Measurements from ENCODE around the gene CD300LD.

CD300LD gene

DNA sequence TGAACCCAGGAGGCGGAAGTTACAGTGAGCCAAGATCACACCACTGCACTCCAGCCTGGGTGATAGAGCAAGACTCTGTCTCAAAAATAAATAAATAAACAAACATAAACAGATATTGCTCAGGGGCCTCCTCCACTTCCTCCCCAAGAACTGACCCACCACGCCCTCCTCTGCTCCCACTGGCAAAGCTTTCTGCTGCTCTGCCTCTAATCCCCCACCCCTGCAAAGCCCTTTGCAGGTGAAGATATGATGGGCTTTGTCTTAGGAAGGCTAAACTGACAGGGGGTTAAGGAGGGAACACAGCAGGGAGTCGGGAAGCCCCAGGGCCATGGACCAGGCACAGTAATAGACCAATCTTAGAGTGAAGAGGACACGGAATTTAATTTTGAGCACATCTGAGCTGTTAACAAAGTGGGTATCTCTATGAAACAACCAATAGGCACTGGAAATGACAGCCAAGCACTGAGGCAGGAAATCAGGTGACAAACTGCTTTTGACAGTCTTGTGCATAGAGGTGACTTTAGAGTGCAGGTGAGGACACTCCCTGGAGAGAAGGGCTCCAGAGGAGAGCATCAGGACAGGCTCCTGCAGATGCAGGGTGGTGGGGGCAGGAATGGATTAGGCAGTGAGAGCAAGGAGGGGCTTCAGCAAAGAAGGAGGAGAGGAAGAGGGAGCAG lies 6.4 kb upstream of the CD300LD start:
- Mint-ChIP-seq H3K27ac (no peak overlapping the region), H3K4me1 (no peaks in the 10 kb centered on the region), H3K9me3 (no peaks in the 10 kb centered on the region), H3K36me3 (ENCODE audit: low read depth) (no peaks in the 10 kb centered on the region), H3K27me3 (ENCODE audit: low read depth) (peaks cover 62% of the 10 kb centered on the region), H3K4me3 (no peak overlapping the region)
- TF ChIP-seq, protein P1, sequence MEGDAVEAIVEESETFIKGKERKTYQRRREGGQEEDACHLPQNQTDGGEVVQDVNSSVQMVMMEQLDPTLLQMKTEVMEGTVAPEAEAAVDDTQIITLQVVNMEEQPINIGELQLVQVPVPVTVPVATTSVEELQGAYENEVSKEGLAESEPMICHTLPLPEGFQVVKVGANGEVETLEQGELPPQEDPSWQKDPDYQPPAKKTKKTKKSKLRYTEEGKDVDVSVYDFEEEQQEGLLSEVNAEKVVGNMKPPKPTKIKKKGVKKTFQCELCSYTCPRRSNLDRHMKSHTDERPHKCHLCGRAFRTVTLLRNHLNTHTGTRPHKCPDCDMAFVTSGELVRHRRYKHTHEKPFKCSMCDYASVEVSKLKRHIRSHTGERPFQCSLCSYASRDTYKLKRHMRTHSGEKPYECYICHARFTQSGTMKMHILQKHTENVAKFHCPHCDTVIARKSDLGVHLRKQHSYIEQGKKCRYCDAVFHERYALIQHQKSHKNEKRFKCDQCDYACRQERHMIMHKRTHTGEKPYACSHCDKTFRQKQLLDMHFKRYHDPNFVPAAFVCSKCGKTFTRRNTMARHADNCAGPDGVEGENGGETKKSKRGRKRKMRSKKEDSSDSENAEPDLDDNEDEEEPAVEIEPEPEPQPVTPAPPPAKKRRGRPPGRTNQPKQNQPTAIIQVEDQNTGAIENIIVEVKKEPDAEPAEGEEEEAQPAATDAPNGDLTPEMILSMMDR (IDR thresholded peaks at IDR 0.05; ENCODE audit: unreplicated experiment in 3 of 3), result no peak

DNA sequence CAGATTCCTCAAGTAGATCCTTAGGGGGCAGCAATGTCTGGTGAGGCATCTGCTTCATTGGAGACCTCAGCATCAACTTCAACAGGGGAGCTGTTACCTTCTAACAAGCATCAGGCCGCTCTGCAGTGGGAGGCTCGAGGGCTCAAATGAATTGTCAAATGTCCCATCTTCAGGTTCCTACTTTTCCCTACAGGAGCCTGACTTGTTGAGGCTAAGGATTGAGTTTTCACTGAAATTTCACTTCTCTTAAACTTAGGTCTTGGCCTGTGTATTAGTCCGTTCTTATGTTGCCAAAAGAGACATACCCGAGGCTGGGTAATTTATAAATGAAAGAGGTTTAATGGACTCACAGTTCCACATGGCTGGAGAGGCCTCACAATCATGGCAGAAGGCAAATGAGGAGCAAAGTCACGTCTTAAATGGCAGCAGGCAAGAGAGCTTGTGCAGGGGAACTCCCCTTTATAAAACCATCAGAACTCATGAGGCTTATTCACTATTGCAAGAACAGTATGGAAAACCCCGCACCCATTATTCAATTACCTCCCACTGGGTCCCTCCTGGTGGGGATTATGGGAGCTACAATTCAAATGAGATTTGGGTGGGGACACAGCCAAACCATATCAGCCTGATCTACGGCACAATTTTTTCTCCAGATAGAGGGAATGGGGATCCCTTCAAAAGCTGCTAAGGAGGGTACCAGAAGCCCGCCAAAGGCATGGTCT lies 5.1 kb upstream of the CD300LD start:
- Mint-ChIP-seq H3K4me1 (no peaks in the 10 kb centered on the region), H3K9me3 (no peaks in the 10 kb centered on the region), H3K4me3 (no peak overlapping the region), H3K27me3 (ENCODE audit: low read depth) (peaks cover 73% of the 10 kb centered on the region), H3K36me3 (ENCODE audit: low read depth) (no peaks in the 10 kb centered on the region), H3K27ac (no peak overlapping the region)
- TF ChIP-seq, protein P1 (IDR thresholded peaks at IDR 0.05; ENCODE audit: unreplicated experiment in 3 of 3), result no peak

DNA sequence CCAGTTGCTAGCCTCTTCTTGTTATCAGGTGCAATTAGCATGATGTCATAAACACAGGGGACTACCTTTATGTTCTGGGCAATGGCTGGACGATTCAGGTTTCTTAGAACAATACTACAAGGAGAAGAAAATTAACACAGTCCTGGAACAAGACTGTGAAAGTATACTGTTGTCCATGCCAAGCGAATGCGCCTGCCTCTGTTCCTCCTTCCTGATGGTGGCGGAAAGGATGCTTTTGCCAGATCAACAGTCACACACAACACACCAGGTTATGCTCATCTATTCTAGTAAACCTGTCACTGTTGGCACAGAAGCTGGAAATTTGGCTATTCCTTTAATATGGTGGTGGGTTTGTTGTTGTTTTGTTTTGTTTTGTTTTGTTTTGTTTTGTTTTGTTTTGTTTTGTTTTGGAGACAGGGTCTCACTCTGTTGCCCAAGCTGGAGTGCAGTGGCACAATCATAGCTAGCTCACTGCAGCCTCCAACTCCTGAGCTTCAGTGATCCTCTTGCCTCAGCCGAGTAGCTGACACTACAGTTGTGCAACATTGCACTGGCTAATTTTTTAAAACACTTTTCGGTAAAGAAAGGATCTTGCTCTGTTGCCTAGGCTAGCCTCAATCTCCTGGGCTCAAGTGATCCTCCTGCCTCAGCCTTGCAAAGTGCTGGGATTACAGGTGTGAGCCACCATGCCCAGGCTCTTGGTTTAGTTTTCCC lies 3.1 kb upstream of the CD300LD start:
- TF ChIP-seq, protein P1 (IDR thresholded peaks at IDR 0.05; ENCODE audit: unreplicated experiment in 3 of 3), result no peak
- no peaks in the 10 kb centered on the region for H3K4me1 Mint-ChIP-seq
- no peak overlapping the region for H3K4me3 Mint-ChIP-seq
- no peak overlapping the region for H3K27ac Mint-ChIP-seq
- H3K27me3 Mint-ChIP-seq (ENCODE audit: low read depth), result peaks cover 60% of the 10 kb centered on the region
- H3K9me3 Mint-ChIP-seq, result no peaks in the 10 kb centered on the region
- H3K36me3 Mint-ChIP-seq (ENCODE audit: low read depth), result no peaks in the 10 kb centered on the region

DNA sequence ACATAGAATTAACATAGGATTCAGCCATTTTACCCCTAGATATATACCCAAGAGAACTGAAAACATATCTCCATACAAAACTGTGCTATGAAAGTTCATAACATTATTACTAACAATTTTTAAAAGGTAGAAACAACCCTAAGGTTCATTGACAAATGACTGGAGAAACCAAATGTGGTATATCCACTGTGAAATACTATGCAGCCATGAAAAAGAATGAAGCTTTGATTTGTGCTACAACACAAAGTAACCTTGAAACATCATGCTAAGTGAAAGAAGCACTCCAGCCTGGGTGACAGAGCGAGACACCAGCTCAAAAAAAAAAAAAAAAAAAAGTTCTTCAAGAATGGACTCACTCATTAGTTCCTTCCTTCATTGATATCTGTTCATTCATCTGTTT lies 580 bp downstream of the CD300LD start:
- peaks cover 40% of the 10 kb centered on the region for H3K27me3 Mint-ChIP-seq (ENCODE audit: low read depth)
- no peak overlapping the region for H3K4me3 Mint-ChIP-seq
- TF ChIP-seq, protein P1 (IDR thresholded peaks at IDR 0.05; ENCODE audit: unreplicated experiment in 3 of 3), result no peak

DNA sequence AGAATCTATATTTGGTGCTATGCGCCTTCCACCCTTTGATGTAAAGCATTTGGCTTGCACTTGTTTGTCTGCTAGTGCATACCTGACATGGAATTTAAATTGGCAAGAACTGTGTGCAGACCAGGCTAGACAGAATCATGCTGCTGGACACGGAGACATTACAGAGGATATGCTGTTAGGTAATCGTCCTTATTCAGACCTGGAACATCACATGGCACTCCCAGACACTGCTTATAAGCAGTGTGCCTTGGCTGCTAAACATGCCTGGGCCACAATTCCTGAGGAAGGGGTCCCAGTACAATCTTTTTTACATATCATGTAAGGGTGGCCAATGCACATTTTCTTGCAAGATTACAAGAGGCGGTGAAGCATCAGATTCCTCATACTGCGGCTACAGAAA lies 6.4 kb downstream of the CD300LD start:
- H3K27me3 Mint-ChIP-seq (ENCODE audit: low read depth), result peaks cover 14% of the 10 kb centered on the region
- no peak overlapping the region for H3K4me3 Mint-ChIP-seq
- no peaks in the 10 kb centered on the region for H3K9me3 Mint-ChIP-seq
- H3K4me1 Mint-ChIP-seq, result no peaks in the 10 kb centered on the region
- H3K36me3 Mint-ChIP-seq (ENCODE audit: low read depth), result no peaks in the 10 kb centered on the region
- TF ChIP-seq, protein P1 (IDR thresholded peaks at IDR 0.05; ENCODE audit: unreplicated experiment in 3 of 3), result no peak
- peak overlapping the region; percentile 24 to 58 (median 55) for H3K27ac Mint-ChIP-seq

More for the DNA sequence above, 580 bp downstream of the CD300LD start:
- H3K9me3 Mint-ChIP-seq, result no peaks in the 10 kb centered on the region
- no peaks in the 10 kb centered on the region for H3K36me3 Mint-ChIP-seq (ENCODE audit: low read depth)
- H3K27ac Mint-ChIP-seq, result no peak overlapping the region
- no peaks in the 10 kb centered on the region for H3K4me1 Mint-ChIP-seq
